HepG2 (cell line): ENCODE results near the gene CMKLR1. TPM values are rescaled to one million over a fixed set of nuclear protein-coding genes. Genes with fewer than 3 reads are reported as not detected.

Experiments
- ATF6 ChIP-seq: sonication (generic); formaldehyde crosslinking; conservative IDR thresholded peaks from 2 replicates; pipeline ENCODE4 v1.4.0; 2020; ENCODE audit warnings: missing genetic modification reagents
- CREB1 ChIP-seq, 2 experiments: fragments of 450-650 bp in 1 of 2; IDR thresholded peaks; 2 replicates each; pipeline ENCODE4 v1.6.1; 2016 to 2017; ENCODE audit warnings: control low read depth in 1 of 2, mild to moderate bottlenecking in 1 of 2, missing compliant biosample characterization in 1 of 2, missing genetic modification characterization in 1 of 2
- HMG20A ChIP-seq: IDR thresholded peaks from 2 replicates; pipeline ENCODE4 v1.6.1; 2016; ENCODE audit warnings: borderline replicate concordance
- HMGXB4 ChIP-seq, 2 experiments: sonication (generic) in 1 of 2; formaldehyde crosslinking in 1 of 2; IDR thresholded peaks; 2 replicates each; pipeline versions ENCODE4 v1.4.0 to v1.6.1; 2018 to 2020; ENCODE audit warnings: missing genetic modification reagents in 2 of 2, borderline replicate concordance in 1 of 2, low read depth in 1 of 2, mild to moderate bottlenecking in 1 of 2, missing biosample characterization in 1 of 2
- JUND ChIP-seq: sonication (generic); formaldehyde crosslinking; IDR thresholded peaks from 2 replicates; pipeline ENCODE4 v1.8.0; 2022; ENCODE audit warnings: mild to moderate bottlenecking, missing genetic modification reagents
- NCOR1 ChIP-seq: fragments of 200-600 bp; sonication (generic); IDR thresholded peaks from 2 replicates; pipeline ENCODE4 v1.7.0; 2017; ENCODE audit warnings: antibody characterized with exemption, low read length, borderline replicate concordance
- PATZ1 ChIP-seq: sonication (generic); formaldehyde crosslinking; IDR thresholded peaks from 2 replicates; pipeline ENCODE4 v1.4.0; 2020; ENCODE audit warnings: missing genetic modification reagents
- SMAD9 ChIP-seq: sonication (generic); formaldehyde crosslinking; IDR thresholded peaks from 2 replicates; pipeline ENCODE4 v1.5.1; 2020; ENCODE audit warnings: mild to moderate bottlenecking, missing genetic modification reagents
- YEATS2 ChIP-seq: sonication (generic); formaldehyde crosslinking; IDR thresholded peaks from 2 replicates; pipeline ENCODE4 v1.4.0; 2020; ENCODE audit warnings: missing genetic modification reagents, borderline replicate concordance
- ZBTB7A ChIP-seq: sonication (generic); formaldehyde crosslinking; IDR thresholded peaks from 2 replicates; pipeline ENCODE4 v1.8.0; 2022; ENCODE audit warnings: mild to moderate bottlenecking, missing genetic modification reagents
- ZNF280B ChIP-seq: sonication (generic); formaldehyde crosslinking; IDR thresholded peaks from 2 replicates; pipeline ENCODE4 v1.5.0; 2020; ENCODE audit warnings: missing genetic modification reagents, mild to moderate bottlenecking, borderline replicate concordance
- ZNF329 ChIP-seq: sonication (generic); formaldehyde crosslinking; IDR thresholded peaks from 2 replicates; pipeline ENCODE4 v1.9.0; 2021; ENCODE audit warnings: low read depth, mild to moderate bottlenecking, missing genetic modification reagents
- ZNF343 ChIP-seq: sonication (generic); formaldehyde crosslinking; IDR thresholded peaks from 2 replicates; pipeline ENCODE4 v1.4.0; 2020; ENCODE audit warnings: mild to moderate bottlenecking, missing genetic modification reagents
- ZNF468 ChIP-seq: sonication (generic); formaldehyde crosslinking; IDR thresholded peaks from 2 replicates; pipeline ENCODE4 v1.8.0; 2022; ENCODE audit warnings: mild to moderate bottlenecking, moderate library complexity, missing genetic modification reagents
- ZNF713 ChIP-seq: sonication (generic); formaldehyde crosslinking; IDR thresholded peaks from 2 replicates; pipeline ENCODE4 v1.4.0; 2020; ENCODE audit warnings: mild to moderate bottlenecking, missing genetic modification reagents
- ZNF746 ChIP-seq: sonication (generic); formaldehyde crosslinking; IDR thresholded peaks from 2 replicates; pipeline ENCODE4 v1.8.0; 2022; ENCODE audit warnings: mild to moderate bottlenecking, missing genetic modification reagents
- polyA plus RNA-seq, 8 experiments: library from polyadenylated mRNA; depleted of rRNA in 3 of 8; stranded (reverse) in 7 of 8; unstranded in 1 of 8; fragments of >200 nt; fragmentation: Illumina TruSeq in 4 of 8; extraction: Trizol in 4 of 8; gene quantifications; 2 replicates each; pipeline versions ENCODE4 v1.2.1 to v1.2.3, GENCODE V29; 2011 to 2016; ENCODE audit warnings: low read depth in 4 of 8, missing spikeins in 1 of 8, mixed read lengths in 1 of 8; ENCODE audit not compliant: insufficient read depth in 1 of 8
- total RNA-seq, 5 experiments: library from RNA; depleted of rRNA; stranded (reverse); fragments of >200 nt; fragmentation: Illumina TruSeq; extraction: Trizol; gene quantifications; 2 replicates each; pipeline ENCODE4 v1.2.3, GENCODE V29; 2016; ENCODE audit warnings: low read depth in 1 of 5

The CMKLR1 gene
- total and polyA plus RNA-seq, 2 of the 13 experiments (the other 11 are each of a cell fraction or from before 2014, with no cell fraction given) = not detected

GRCh38 chr12:108313606-108314351, 25.3 kb downstream of the CMKLR1 start (continued):
- TF ChIP-seq PATZ1 (CRISPR knock-in tag) (peak; percentile 94), CREB1 (IDR thresholded peaks at IDR 0.05) (no peak), CREB1 (CRISPR knock-in tag; IDR thresholded peaks at IDR 0.05) (no peak), NCOR1 (peak; percentile 60; the same call in 1 of the 2 replicates), HMG20A (CRISPR knock-in tag) (0 out of 2 replicates have a peak, but pooled peaks have one; percentile 38), ZNF713 (CRISPR knock-in tag) (no peak), HMGXB4 (CRISPR knock-in tag; IDR thresholded peaks at IDR 0.05; ENCODE audit: borderline replicate concordance in 1 of 2, low read depth in 1 of 2) (peak; percentile 28 to 44; a peak in 1 of 4 replicates), SMAD9 (no peak), ZBTB7A (CRISPR knock-in tag) (no peak), ZNF343 (peak; percentile 87), ATF6 (CRISPR knock-in tag) (no peak), JUND (CRISPR knock-in tag) (no peak), ZNF329 (no peak), ZNF468 (CRISPR knock-in tag) (0 out of 2 replicates have a peak, but pooled peaks have one; percentile 18), ZNF746 (CRISPR knock-in tag) (peak; percentile 37; the same call in 1 of the 2 replicates), ZNF280B (CRISPR knock-in tag) (no peak), YEATS2 (CRISPR knock-in tag) (peak; percentile 26; the same call in 1 of the 2 replicates)
